Measurements from ENCODE around the gene PDZD2.
A peak's percentile ranks its signal among the peaks of the same experiment; 100 is the strongest.
"Not testable (repeated sequence)": the region's sequence is repeated elsewhere in the genome, so short reads cannot be mapped to it uniquely, and the experiment has no call there.

The PDZD2 gene

GRCh38 chr5:31638748-31639418, at the start of gene PDZD2:
Gene PDZD2, plus strand, starts transcription at chr5:31639131.
- DNase-seq (ENCODE audit: low spot score), result peak; percentile 74

- DNase-seq (ENCODE audit: low spot score), result no peak
These were observed 45.3 kb upstream of the PDZD2 start for GRCh38 chr5:31593665-31594064.

GRCh38 chr5:31596354-31596753, 42.6 kb upstream of the PDZD2 start:
- DNase-seq (ENCODE audit: low spot score), result no peak

GRCh38 chr5:31598640-31599611, 40.0 kb upstream of the PDZD2 start:
- no peak for DNase-seq (ENCODE audit: low spot score)

GRCh38 chr5:31602305-31602704, 36.6 kb upstream of the PDZD2 start:
- DNase-seq (ENCODE audit: low spot score), result not testable (repeated sequence)

- no peak for DNase-seq (ENCODE audit: low spot score)
These were observed 34.7 kb upstream of the PDZD2 start for GRCh38 chr5:31604240-31604639.

GRCh38 chr5:31604644-31605043, 34.3 kb upstream of the PDZD2 start:
- no peak for DNase-seq (ENCODE audit: low spot score)

- DNase-seq (ENCODE audit: low spot score), result no peak
These were observed 33.0 kb upstream of the PDZD2 start for GRCh38 chr5:31605920-31606319.

GRCh38 chr5:31607546-31607945, 31.4 kb upstream of the PDZD2 start:
- DNase-seq (ENCODE audit: low spot score), result no peak

GRCh38 chr5:31611002-31611401, 27.9 kb upstream of the PDZD2 start:
- no peak for DNase-seq (ENCODE audit: low spot score)

GRCh38 chr5:31613651-31614050, 25.3 kb upstream of the PDZD2 start:
- no peak for DNase-seq (ENCODE audit: low spot score)

- no peak for DNase-seq (ENCODE audit: low spot score)
These were observed 24.5 kb upstream of the PDZD2 start for GRCh38 chr5:31614151-31615020.

GRCh38 chr5:31617867-31618266, 21.1 kb upstream of the PDZD2 start:
- DNase-seq (ENCODE audit: low spot score), result no peak

GRCh38 chr5:31620026-31620425, 18.9 kb upstream of the PDZD2 start:
- no peak for DNase-seq (ENCODE audit: low spot score)

GRCh38 chr5:31623249-31623648, 15.7 kb upstream of the PDZD2 start:
- DNase-seq (ENCODE audit: low spot score), result no peak

- no peak for DNase-seq (ENCODE audit: low spot score)
These were observed 13.5 kb upstream of the PDZD2 start for GRCh38 chr5:31625394-31625793.

- DNase-seq (ENCODE audit: low spot score), result no peak
These were observed 12.8 kb upstream of the PDZD2 start for GRCh38 chr5:31626156-31626555.

GRCh38 chr5:31626604-31627234, 12.2 kb upstream of the PDZD2 start:
- no peak for DNase-seq (ENCODE audit: low spot score)

- DNase-seq (ENCODE audit: low spot score), result no peak
These were observed 8.0 kb upstream of the PDZD2 start for GRCh38 chr5:31630931-31631330.

- DNase-seq (ENCODE audit: low spot score), result no peak
These were observed 6.5 kb upstream of the PDZD2 start for GRCh38 chr5:31632460-31632859.

GRCh38 chr5:31635446-31635845, 3.5 kb upstream of the PDZD2 start:
- DNase-seq (ENCODE audit: low spot score), result no peak

GRCh38 chr5:31637851-31638250, 1.1 kb upstream of the PDZD2 start:
- DNase-seq (ENCODE audit: low spot score), result no peak

All from hepatic stellate cell (primary cell).